ENCODE results near the gene RUNDC3A.

RUNDC3A gene

DNA sequence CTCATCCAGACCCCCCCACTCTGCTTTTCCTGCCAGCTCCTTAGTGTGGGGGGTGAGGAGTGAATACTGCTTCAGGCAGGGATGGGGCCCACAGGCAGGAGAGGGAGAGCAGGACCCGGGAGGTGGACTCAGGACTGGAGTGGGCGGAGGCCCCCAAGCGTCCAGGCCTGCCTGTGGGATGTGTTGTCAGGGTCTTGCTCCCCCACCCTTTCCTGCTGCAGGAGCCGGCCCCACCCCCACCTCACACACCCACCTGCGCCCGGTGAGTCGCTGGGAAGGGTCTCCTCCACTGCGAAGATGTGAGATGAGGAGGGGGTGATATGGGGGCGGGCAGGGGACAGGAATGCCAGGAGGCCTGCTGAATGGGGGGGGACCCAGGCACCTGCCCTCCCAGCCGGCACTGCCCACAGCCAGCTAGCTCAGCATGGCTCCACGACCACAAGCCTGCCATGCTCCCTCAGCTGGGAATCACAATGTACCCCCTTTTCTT is 54.1 kb downstream of the RUNDC3A start (continued):
- TF ChIP-seq, protein P1, sequence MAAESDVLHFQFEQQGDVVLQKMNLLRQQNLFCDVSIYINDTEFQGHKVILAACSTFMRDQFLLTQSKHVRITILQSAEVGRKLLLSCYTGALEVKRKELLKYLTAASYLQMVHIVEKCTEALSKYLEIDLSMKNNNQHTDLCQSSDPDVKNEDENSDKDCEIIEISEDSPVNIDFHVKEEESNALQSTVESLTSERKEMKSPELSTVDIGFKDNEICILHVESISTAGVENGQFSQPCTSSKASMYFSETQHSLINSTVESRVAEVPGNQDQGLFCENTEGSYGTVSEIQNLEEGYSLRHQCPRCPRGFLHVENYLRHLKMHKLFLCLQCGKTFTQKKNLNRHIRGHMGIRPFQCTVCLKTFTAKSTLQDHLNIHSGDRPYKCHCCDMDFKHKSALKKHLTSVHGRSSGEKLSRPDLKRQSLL (tag by site-specific recombination; IDR thresholded peaks at IDR 0.05), result 0 out of 2 replicates have a peak, but pooled peaks have one; percentile 19
- TF ChIP-seq, protein P2, sequence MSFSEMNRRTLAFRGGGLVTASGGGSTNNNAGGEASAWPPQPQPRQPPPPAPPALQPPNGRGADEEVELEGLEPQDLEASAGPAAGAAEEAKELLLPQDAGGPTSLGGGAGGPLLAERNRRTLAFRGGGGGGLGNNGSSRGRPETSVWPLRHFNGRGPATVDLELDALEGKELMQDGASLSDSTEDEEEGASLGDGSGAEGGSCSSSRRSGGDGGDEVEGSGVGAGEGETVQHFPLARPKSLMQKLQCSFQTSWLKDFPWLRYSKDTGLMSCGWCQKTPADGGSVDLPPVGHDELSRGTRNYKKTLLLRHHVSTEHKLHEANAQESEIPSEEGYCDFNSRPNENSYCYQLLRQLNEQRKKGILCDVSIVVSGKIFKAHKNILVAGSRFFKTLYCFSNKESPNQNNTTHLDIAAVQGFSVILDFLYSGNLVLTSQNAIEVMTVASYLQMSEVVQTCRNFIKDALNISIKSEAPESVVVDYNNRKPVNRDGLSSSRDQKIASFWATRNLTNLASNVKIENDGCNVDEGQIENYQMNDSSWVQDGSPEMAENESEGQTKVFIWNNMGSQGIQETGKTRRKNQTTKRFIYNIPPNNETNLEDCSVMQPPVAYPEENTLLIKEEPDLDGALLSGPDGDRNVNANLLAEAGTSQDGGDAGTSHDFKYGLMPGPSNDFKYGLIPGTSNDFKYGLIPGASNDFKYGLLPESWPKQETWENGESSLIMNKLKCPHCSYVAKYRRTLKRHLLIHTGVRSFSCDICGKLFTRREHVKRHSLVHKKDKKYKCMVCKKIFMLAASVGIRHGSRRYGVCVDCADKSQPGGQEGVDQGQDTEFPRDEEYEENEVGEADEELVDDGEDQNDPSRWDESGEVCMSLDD (tag by site-specific recombination; IDR thresholded peaks at IDR 0.05), result no peak
- no peak for TF ChIP-seq ZSCAN30 (tag by site-specific recombination; IDR thresholded peaks at IDR 0.05)
- no peak for TF ChIP-seq ZNF157 (tag by site-specific recombination; IDR thresholded peaks at IDR 0.05)
- peak; percentile 87 for TF ChIP-seq ZFP69B (tag by site-specific recombination; IDR thresholded peaks at IDR 0.05)
- TF ChIP-seq, protein P3, sequence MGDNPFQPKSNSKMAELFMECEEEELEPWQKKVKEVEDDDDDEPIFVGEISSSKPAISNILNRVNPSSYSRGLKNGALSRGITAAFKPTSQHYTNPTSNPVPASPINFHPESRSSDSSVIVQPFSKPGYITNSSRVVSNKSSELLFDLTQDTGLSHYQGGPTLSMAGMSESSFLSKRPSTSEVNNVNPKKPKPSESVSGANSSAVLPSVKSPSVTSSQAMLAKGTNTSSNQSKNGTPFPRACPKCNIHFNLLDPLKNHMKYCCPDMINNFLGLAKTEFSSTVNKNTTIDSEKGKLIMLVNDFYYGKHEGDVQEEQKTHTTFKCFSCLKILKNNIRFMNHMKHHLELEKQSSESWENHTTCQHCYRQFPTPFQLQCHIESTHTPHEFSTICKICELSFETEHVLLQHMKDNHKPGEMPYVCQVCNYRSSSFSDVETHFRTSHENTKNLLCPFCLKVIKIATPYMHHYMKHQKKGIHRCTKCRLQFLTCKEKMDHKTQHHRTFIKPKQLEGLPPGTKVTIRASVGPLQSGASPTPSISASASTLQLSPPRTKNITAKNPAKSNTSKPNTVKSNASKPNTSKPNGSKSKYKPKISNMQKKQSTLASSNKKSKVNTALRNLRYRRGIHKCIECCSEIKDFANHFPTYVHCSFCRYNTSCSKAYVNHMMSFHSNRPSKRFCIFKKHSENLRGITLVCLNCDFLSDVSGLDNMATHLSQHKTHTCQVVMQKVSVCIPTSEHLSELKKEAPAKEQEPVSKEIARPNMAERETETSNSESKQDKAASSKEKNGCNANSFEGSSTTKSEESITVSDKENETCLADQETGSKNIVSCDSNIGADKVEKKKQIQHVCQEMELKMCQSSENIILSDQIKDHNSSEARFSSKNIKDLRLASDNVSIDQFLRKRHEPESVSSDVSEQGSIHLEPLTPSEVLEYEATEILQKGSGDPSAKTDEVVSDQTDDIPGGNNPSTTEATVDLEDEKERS (tag by site-specific recombination; IDR thresholded peaks at IDR 0.05), result no peak
- no peak for TF ChIP-seq ZNF76 (tag by site-specific recombination; IDR thresholded peaks at IDR 0.05; ENCODE audit: borderline replicate concordance, low read depth)
- TF ChIP-seq, protein P4, sequence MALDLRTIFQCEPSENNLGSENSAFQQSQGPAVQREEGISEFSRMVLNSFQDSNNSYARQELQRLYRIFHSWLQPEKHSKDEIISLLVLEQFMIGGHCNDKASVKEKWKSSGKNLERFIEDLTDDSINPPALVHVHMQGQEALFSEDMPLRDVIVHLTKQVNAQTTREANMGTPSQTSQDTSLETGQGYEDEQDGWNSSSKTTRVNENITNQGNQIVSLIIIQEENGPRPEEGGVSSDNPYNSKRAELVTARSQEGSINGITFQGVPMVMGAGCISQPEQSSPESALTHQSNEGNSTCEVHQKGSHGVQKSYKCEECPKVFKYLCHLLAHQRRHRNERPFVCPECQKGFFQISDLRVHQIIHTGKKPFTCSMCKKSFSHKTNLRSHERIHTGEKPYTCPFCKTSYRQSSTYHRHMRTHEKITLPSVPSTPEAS (tag by site-specific recombination; IDR thresholded peaks at IDR 0.05), result no peak
- TF ChIP-seq GLIS1 (tag by site-specific recombination; IDR thresholded peaks at IDR 0.05), result peak; percentile 60; the same call in 1 of the 2 replicates
- no peak for TF ChIP-seq ZNF560 (tag by site-specific recombination; IDR thresholded peaks at IDR 0.05; ENCODE audit: borderline replicate concordance)
- no peak for TF ChIP-seq ZNF174 (tag by site-specific recombination; IDR thresholded peaks at IDR 0.05)
- TF ChIP-seq BCL11B (tag by site-specific recombination; IDR thresholded peaks at IDR 0.05; ENCODE audit: low read depth), result no peak
- TF ChIP-seq ZNF341 (tag by site-specific recombination; IDR thresholded peaks at IDR 0.05; ENCODE audit: low read depth), result peak; percentile 18

DNA sequence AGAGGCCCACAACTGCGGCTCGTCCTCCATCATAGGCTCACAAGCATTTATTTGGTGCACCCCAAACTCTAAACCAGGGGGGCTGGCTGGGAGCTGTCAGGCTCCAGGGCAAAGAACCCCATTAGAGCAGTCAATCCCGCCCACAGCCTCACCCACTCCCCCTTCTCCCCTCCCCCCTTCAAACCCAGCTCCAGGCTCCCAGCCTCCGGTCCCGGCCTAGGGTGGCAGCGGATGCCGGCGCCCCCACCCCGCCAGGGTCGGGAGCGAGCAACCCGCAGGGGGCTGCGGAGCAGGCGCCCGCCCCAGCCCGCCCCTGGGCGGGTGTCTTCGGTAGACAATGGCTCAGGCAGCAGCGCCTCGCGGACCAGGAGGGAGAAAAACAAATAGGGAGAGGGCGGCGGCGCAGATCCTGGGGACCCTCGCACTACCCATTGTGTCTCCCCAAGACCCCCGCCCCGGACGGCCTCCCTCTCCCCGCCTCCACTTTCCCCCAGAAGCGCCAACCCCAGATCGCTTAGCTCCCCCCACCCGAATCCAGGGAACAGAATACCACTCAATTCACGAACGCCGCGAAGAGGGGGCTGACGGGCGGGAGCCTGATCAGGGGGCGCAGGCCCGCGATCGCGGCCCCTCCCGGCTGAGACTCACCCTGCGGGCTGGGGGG is 54.7 kb downstream of the RUNDC3A start:
- Histone ChIP-seq H3K27ac (ENCODE audit: extremely low read depth, low read depth, low read length) (peak overlapping the region; percentile 88; the same call in 1 of the 2 replicates), H3K4me3 (ENCODE audit: low read depth, low read length) (peak overlapping the region; percentile 66), H3K36me3 (ENCODE audit: control insufficient read depth in 2 of 2, insufficient read depth in 1 of 2, low read length in 2 of 2) (peaks cover 0 to 10% of the 10 kb centered on the region in 2 experiments; a peak in 1 of 3 replicates), H3K9me3 (ENCODE audit: control insufficient read depth, insufficient read depth, low read depth, low read length) (no peaks in the 10 kb centered on the region), H3K4me1 (ENCODE audit: control insufficient read depth, insufficient read depth, low read length) (peaks cover 21% of the 10 kb centered on the region)
- ChIA-PET CTCF (interaction anchor here (0.5 to 4.3 kb wide), 21 partner anchors 9 to 607 kb away, joined by 3 to 21 read pairs (median 4); partner anchors contain the start of gene GRN), POLR2A (interaction anchor here (0.6 to 4.7 kb wide), 9 partner anchors 18 to 1479 kb away, joined by 3 to 23 read pairs (median 5); partner anchors contain the start of genes CCDC43, GPATCH8 and GRN)
- TF ChIP-seq, protein P5, sequence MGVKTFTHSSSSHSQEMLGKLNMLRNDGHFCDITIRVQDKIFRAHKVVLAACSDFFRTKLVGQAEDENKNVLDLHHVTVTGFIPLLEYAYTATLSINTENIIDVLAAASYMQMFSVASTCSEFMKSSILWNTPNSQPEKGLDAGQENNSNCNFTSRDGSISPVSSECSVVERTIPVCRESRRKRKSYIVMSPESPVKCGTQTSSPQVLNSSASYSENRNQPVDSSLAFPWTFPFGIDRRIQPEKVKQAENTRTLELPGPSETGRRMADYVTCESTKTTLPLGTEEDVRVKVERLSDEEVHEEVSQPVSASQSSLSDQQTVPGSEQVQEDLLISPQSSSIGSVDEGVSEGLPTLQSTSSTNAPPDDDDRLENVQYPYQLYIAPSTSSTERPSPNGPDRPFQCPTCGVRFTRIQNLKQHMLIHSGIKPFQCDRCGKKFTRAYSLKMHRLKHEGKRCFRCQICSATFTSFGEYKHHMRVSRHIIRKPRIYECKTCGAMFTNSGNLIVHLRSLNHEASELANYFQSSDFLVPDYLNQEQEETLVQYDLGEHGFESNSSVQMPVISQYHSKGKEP (tag by site-specific recombination; IDR thresholded peaks at IDR 0.05), result no peak
- TF ChIP-seq ZBTB17 (tag by site-specific recombination; IDR thresholded peaks at IDR 0.05), result no peak
- no peak for TF ChIP-seq ZNF184 (tag by site-specific recombination; IDR thresholded peaks at IDR 0.05)
- TF ChIP-seq ZNF501 (tag by site-specific recombination; IDR thresholded peaks at IDR 0.05), result no peak
- TF ChIP-seq, protein P6, sequence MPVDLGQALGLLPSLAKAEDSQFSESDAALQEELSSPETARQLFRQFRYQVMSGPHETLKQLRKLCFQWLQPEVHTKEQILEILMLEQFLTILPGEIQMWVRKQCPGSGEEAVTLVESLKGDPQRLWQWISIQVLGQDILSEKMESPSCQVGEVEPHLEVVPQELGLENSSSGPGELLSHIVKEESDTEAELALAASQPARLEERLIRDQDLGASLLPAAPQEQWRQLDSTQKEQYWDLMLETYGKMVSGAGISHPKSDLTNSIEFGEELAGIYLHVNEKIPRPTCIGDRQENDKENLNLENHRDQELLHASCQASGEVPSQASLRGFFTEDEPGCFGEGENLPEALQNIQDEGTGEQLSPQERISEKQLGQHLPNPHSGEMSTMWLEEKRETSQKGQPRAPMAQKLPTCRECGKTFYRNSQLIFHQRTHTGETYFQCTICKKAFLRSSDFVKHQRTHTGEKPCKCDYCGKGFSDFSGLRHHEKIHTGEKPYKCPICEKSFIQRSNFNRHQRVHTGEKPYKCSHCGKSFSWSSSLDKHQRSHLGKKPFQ (tag by site-specific recombination; IDR thresholded peaks at IDR 0.05), result no peak
- no peak for TF ChIP-seq ZNF391 (tag by site-specific recombination; IDR thresholded peaks at IDR 0.05; ENCODE audit: borderline replicate concordance, low read depth)
- peak; percentile 68 for TF ChIP-seq ZBTB8A (tag by site-specific recombination; IDR thresholded peaks at IDR 0.05)
- TF ChIP-seq, protein P1 (tag by site-specific recombination; IDR thresholded peaks at IDR 0.05), result peak; percentile 1; the same call in 1 of the 2 replicates
- peak; percentile 48 for TF ChIP-seq KLF1 (tag by site-specific recombination; IDR thresholded peaks at IDR 0.05)
